Fibroblast of lung (primary cell): ENCODE data around the gene PDILT.

Experiments
- CTCF ChIP-seq, 2 donors: IDR thresholded peaks in 1 of 2; conservative IDR thresholded peaks in 1 of 2; 1 replicate in 1 of 2; 2 replicates in 1 of 2; pipeline ENCODE4 v1.5.1; 2011 to 2012; ENCODE audit warnings: low read length in 2 of 2, control low read depth in 1 of 2, inconsistent platforms in 1 of 2, low read depth in 1 of 2, mild to moderate bottlenecking in 1 of 2
- EZH2 ChIP-seq: IDR thresholded peaks from 2 replicates; pipeline ENCODE4 v1.5.1; 2012; ENCODE audit warnings: low read length, control low read depth, mild to moderate bottlenecking; ENCODE audit errors: missing control alignments

- TF ChIP-seq CTCF (conservative IDR thresholded peaks at IDR 0.05 in 1 of 2, IDR thresholded peaks at IDR 0.05 in 1 of 2; ENCODE audit: low read depth in 1 of 2, low read length in 2 of 2) (no peak), EZH2 (no peak)
Observed at GRCh38 chr16:20377181-20377580, 27.4 kb downstream of the PDILT start.
